H1 (cell line): ENCODE data around the gene MIX23. TPM values are rescaled to one million over a fixed set of nuclear protein-coding genes. Genes with fewer than 3 reads are reported as not detected.

Experiments used
- CTCF ChIA-PET: fragments of 300-600 bp; sonication (Branson Sonifier 250); formaldehyde crosslinking; loops from one replicate; lab custom pipeline; 2021; ENCODE audit not compliant: partially characterized antibody; lab: Charles Lee
- POLR2A ChIA-PET: fragments of 300-600 bp; sonication (Branson Sonifier 250); formaldehyde crosslinking; loops from one replicate; lab custom pipeline; 2021; ENCODE audit warnings: inconsistent platforms; ENCODE audit not compliant: partially characterized antibody; lab: Charles Lee
- DNase-seq, 2 experiments: peaks; one replicate each; pipeline versions ENCODE4 v3.0.0 to v3.0.0-alpha.2; 2010 to 2022; ENCODE audit warnings: low spot score in 2 of 2, low read depth in 1 of 2, mixed read lengths in 1 of 2
- FAIRE-seq: peaks from 2 replicates; lab custom pipeline; 2011; peaks lifted over from hg19 to GRCh38; lab: Jason Lieb, UNC
- H2AFZ ChIP-seq: 2 replicates; pipeline ENCODE4 v1.8.1; 2012; ENCODE audit warnings: low read length, inconsistent platforms
- H2AK5ac ChIP-seq: 2 replicates; pipeline ENCODE4 v1.6.1; 2013; ENCODE audit warnings: low read depth, low read length
- H2BK120ac ChIP-seq: replicated peaks from 2 replicates; pipeline ENCODE3; 2013; ENCODE audit warnings: low read depth, low read length, inconsistent platforms
- H2BK12ac ChIP-seq: 2 replicates; pipeline ENCODE4 v1.6.1; 2013; ENCODE audit warnings: low read depth, low read length
- H2BK15ac ChIP-seq: 2 replicates; pipeline ENCODE4 v1.6.1; 2013; ENCODE audit warnings: low read length
- H2BK20ac ChIP-seq: 2 replicates; pipeline ENCODE4 v1.6.1; 2013; ENCODE audit warnings: low read length
- H2BK5ac ChIP-seq: 2 replicates; pipeline ENCODE4 v1.6.1; 2013; ENCODE audit warnings: low read depth, low read length
- H3K14ac ChIP-seq: 2 replicates; pipeline ENCODE4 v1.6.1; 2013; ENCODE audit warnings: inconsistent platforms; ENCODE audit not compliant: insufficient read length
- H3K18ac ChIP-seq: 2 replicates; pipeline ENCODE4 v1.6.1; 2013; ENCODE audit warnings: low read length; ENCODE audit errors: extremely low read depth
- H3K23ac ChIP-seq: 2 replicates; pipeline ENCODE4 v1.6.1; 2013; ENCODE audit warnings: inconsistent platforms; ENCODE audit not compliant: insufficient read length
- H3K23me2 ChIP-seq: 2 replicates; pipeline ENCODE4 v1.6.1; 2013; ENCODE audit warnings: low read depth, low read length
- H3K27ac ChIP-seq: 2 replicates; pipeline ENCODE4 v1.6.1; 2011; ENCODE audit warnings: low read depth, low read length, inconsistent platforms
- H3K27me3 ChIP-seq, 4 experiments: replicated peaks in 1 of 4; 1 replicate in 1 of 4; 2 replicates in 3 of 4; pipeline versions ENCODE4 v1.6.1 to v1.8.1; 2011 to 2013; ENCODE audit warnings: low read length in 3 of 4, mild to moderate bottlenecking in 3 of 4, inconsistent platforms in 2 of 4, mixed read lengths in 2 of 4, moderate library complexity in 1 of 4; ENCODE audit not compliant: control insufficient read depth in 3 of 4, insufficient read depth in 3 of 4; ENCODE audit errors: extremely low read depth in 1 of 4
- H3K36me3 ChIP-seq, 4 experiments: 2 replicates each; pipeline versions ENCODE4 v1.6.1 to v1.8.1; 2011 to 2013; ENCODE audit warnings: mild to moderate bottlenecking in 4 of 4, low read length in 3 of 4, moderate library complexity in 2 of 4, control low read depth in 1 of 4, inconsistent platforms in 1 of 4; ENCODE audit not compliant: insufficient read depth in 4 of 4, control insufficient read depth in 2 of 4
- H3K4ac ChIP-seq: replicated peaks from 2 replicates; pipeline ENCODE3; 2013; ENCODE audit warnings: low read length, low read depth, mixed read lengths, inconsistent platforms; ENCODE audit not compliant: insufficient read length
- H3K4me1 ChIP-seq, 4 experiments: replicated peaks in 1 of 4; 1 replicate in 1 of 4; 2 replicates in 3 of 4; pipeline versions ENCODE4 v1.6.1 to v1.8.1; 2011 to 2013; ENCODE audit warnings: low read length in 3 of 4, inconsistent platforms in 2 of 4, mixed read lengths in 1 of 4; ENCODE audit not compliant: insufficient read depth in 4 of 4, control insufficient read depth in 3 of 4
- H3K4me2 ChIP-seq, 2 experiments: 2 replicates each; pipeline versions ENCODE4 v1.6.1 to v1.8.1; 2011 to 2013; ENCODE audit warnings: low read depth in 2 of 2, low read length in 2 of 2, control low read depth in 1 of 2, inconsistent platforms in 1 of 2, mild to moderate bottlenecking in 1 of 2; ENCODE audit not compliant: insufficient read depth in 1 of 2
- H3K4me3 ChIP-seq, 4 experiments: fragments of 200-600, 300-600 bp in 1 of 4; sonication (generic), shearing (Covaris generic), sonication (Bioruptor Twin) in 1 of 4; 2 replicates each; pipeline versions ENCODE4 v1.5.1 to v1.8.1; 2011 to 2016; ENCODE audit warnings: low read length in 4 of 4, low read depth in 3 of 4, control low read depth in 2 of 4, inconsistent platforms in 2 of 4, mild to moderate bottlenecking in 2 of 4, mixed read lengths in 1 of 4, moderate library complexity in 1 of 4; ENCODE audit not compliant: insufficient read depth in 2 of 4; ENCODE audit errors: extremely low read depth in 1 of 4
- H3K56ac ChIP-seq: replicated peaks from 2 replicates; pipeline ENCODE3; 2013; ENCODE audit warnings: low read depth, mild to moderate bottlenecking, mixed read lengths, low read length, inconsistent platforms; ENCODE audit not compliant: insufficient read length
- H3K79me1 ChIP-seq: 2 replicates; pipeline ENCODE4 v1.6.1; 2013; ENCODE audit warnings: low read depth, low read length, control low read depth
- H3K79me2 ChIP-seq, 2 experiments: 2 replicates each; pipeline versions ENCODE4 v1.6.1 to v1.8.1; 2012 to 2013; ENCODE audit warnings: low read length in 2 of 2, mild to moderate bottlenecking in 2 of 2, inconsistent platforms in 1 of 2; ENCODE audit not compliant: insufficient read depth in 2 of 2, control insufficient read depth in 1 of 2
- H3K9ac ChIP-seq, 4 experiments: replicated peaks in 1 of 4; 1 replicate in 1 of 4; 2 replicates in 3 of 4; pipeline versions ENCODE4 v1.6.1 to v1.8.1; 2011 to 2013; ENCODE audit warnings: low read depth in 3 of 4, low read length in 3 of 4, control low read depth in 2 of 4, mild to moderate bottlenecking in 2 of 4, moderate library complexity in 2 of 4, inconsistent platforms in 1 of 4; ENCODE audit errors: extremely low read depth in 1 of 4
- H3K9me3 ChIP-seq, 2 experiments: 2 replicates each; pipeline versions ENCODE4 v1.6.1 to v1.8.1; 2012 to 2013; ENCODE audit warnings: mild to moderate bottlenecking in 2 of 2, moderate library complexity in 2 of 2, control low read depth in 1 of 2, inconsistent platforms in 1 of 2, low read depth in 1 of 2, low read length in 1 of 2, mixed read lengths in 1 of 2; ENCODE audit not compliant: insufficient read depth in 2 of 2
- H4K20me1 ChIP-seq, 2 experiments: replicated peaks in 1 of 2; 2 replicates each; pipeline versions ENCODE3 to v1.8.1; 2011 to 2013; ENCODE audit warnings: inconsistent platforms in 2 of 2, low read length in 2 of 2, mild to moderate bottlenecking in 1 of 2; ENCODE audit not compliant: insufficient read depth in 2 of 2, control insufficient read depth in 1 of 2
- H4K5ac ChIP-seq: 2 replicates; pipeline ENCODE4 v1.6.1; 2013; ENCODE audit warnings: low read length, low read depth, mixed read lengths, inconsistent platforms; ENCODE audit not compliant: insufficient read length
- H4K8ac ChIP-seq: 2 replicates; pipeline ENCODE4 v1.8.0; 2013; ENCODE audit warnings: mild to moderate bottlenecking, moderate library complexity, low read length, inconsistent platforms; ENCODE audit not compliant: insufficient read depth; ENCODE audit errors: extremely low read depth
- H4K91ac ChIP-seq: replicated peaks from 2 replicates; pipeline ENCODE3; 2013; ENCODE audit warnings: low read length, mixed read lengths, inconsistent platforms; ENCODE audit not compliant: insufficient read length
- BACH1 ChIP-seq: IDR thresholded peaks from 2 replicates; pipeline ENCODE4 v1.6.1; 2012; ENCODE audit warnings: low read length, improper control_type of control experiment
- CREB1 ChIP-seq: IDR thresholded peaks from 2 replicates; pipeline ENCODE4 v1.6.1; 2012; ENCODE audit warnings: inconsistent platforms
- CTCF ChIP-seq, 3 experiments: IDR thresholded peaks; 1 replicate in 2 of 3; 2 replicates in 1 of 3; pipeline versions ENCODE4 v1.5.1 to v1.6.1; 2011; ENCODE audit warnings: low read length in 3 of 3, mild to moderate bottlenecking in 3 of 3, inconsistent platforms in 2 of 3, low read depth in 1 of 3, moderate library complexity in 1 of 3; ENCODE audit not compliant: insufficient read depth in 1 of 3; ENCODE audit errors: control extremely low read depth in 1 of 3
- HDAC6 ChIP-seq: IDR thresholded peaks from one replicate; pipeline ENCODE4 v1.7.1; 2012; ENCODE audit warnings: low read depth, mild to moderate bottlenecking, inconsistent platforms, low read length, moderate library complexity
- JUND ChIP-seq: IDR thresholded peaks from 2 replicates; pipeline ENCODE4 v1.6.1; 2011; ENCODE audit warnings: mild to moderate bottlenecking, improper control_type of control experiment, low read length
- NRF1 ChIP-seq: IDR thresholded peaks from 2 replicates; pipeline ENCODE4 v1.6.1; 2011; ENCODE audit warnings: mild to moderate bottlenecking, low read depth, low read length, improper control_type of control experiment
- RBBP5 ChIP-seq: IDR thresholded peaks from 2 replicates; pipeline ENCODE4 v1.7.1; 2012; ENCODE audit warnings: low read depth, mild to moderate bottlenecking, inconsistent platforms, low read length, moderate library complexity, borderline replicate concordance
- TAF1 ChIP-seq: IDR thresholded peaks from 2 replicates; pipeline ENCODE4 v1.6.1; 2011; ENCODE audit warnings: mild to moderate bottlenecking, low read depth, low read length
- WGBS, 2 experiments: shearing (Covaris generic) in 1 of 2; methylation state at CpG; one replicate each; pipeline versions ENCODE4 v1.1.6 to v1.1.7; 2013 to 2015; ENCODE audit warnings: low lambda C conversion rate in 2 of 2, mixed read lengths in 2 of 2, inconsistent platforms in 1 of 2, low coverage in 1 of 2, missing lambda C conversion rate in 1 of 2; ENCODE audit not compliant: insufficient replicate concordance in 2 of 2, insufficient coverage in 1 of 2, insufficient read length in 1 of 2; ENCODE audit errors: extremely low coverage in 1 of 2, missing lambda C conversion rate in 1 of 2; 5-methylcytosine and 5-hydroxymethylcytosine counted together
- polyA plus RNA-seq, 7 experiments: library from polyadenylated mRNA; depleted of rRNA in 3 of 7; stranded (reverse) in 5 of 7; unstranded in 2 of 7; fragments of >200 nt in 5 of 7; fragments of 200-250 nt in 2 of 7; gene quantifications; 1 replicate in 5 of 7; 2 replicates in 1 of 7; 4 replicates in 1 of 7; pipeline versions ENCODE4 v1.2.1 to v1.2.3, GENCODE V29; 2011 to 2013; ENCODE audit warnings: missing spikeins in 2 of 7, mixed read lengths in 2 of 7
- total RNA-seq: library from RNA; stranded (reverse); fragmentation: NEBNext Ultra II Directional; extraction: Animal tissue kit (Norgen Biotek cat#: 25700); gene quantifications from 2 replicates; pipeline ENCODE4 v1.2.1, GENCODE V29; 2021

MIX23 gene
- total and polyA plus RNA-seq, 2 of the 8 experiments (the other 6 are each of a cell fraction or from before 2014, with no cell fraction given): 22.1 to 69.6 TPM

- Histone ChIP-seq H3K4me1 (peaks cover 0 to 3% (median 0%) of the 10 kb centered on the region in 4 experiments; a peak in 1 of 7 replicates), H3K9ac (no peak overlapping the region), H3K27ac (no peak overlapping the region), H3K36me3 (peaks cover 0 to 7% (median 0%) of the 10 kb centered on the region in 4 experiments; a peak in 3 of 8 replicates), H2BK12ac (no peak overlapping the region), H2BK120ac (no peak overlapping the region), H3K56ac (no peak overlapping the region), H4K5ac (no peak overlapping the region), H3K4ac (no peak overlapping the region), H2BK15ac (no peak overlapping the region), H3K9me3 (no peaks in the 10 kb centered on the region), H2AK5ac (no peak overlapping the region), H3K18ac (no peak overlapping the region), H4K20me1 (peaks cover 0 to 2% of the 10 kb centered on the region in 2 experiments), H3K23ac (no peak overlapping the region), H2AFZ (no peak overlapping the region), H3K79me1 (peaks cover 2% of the 10 kb centered on the region; the same call in 1 of the 2 replicates), H3K4me3 (no peak overlapping the region), H2BK5ac (no peak overlapping the region), H4K91ac (no peak overlapping the region), H3K79me2 (peaks cover 0 to 33% of the 10 kb centered on the region in 2 experiments; a peak in 2 of 4 replicates), H3K27me3 (no peaks in the 10 kb centered on the region), H4K8ac (no peak overlapping the region), H3K14ac (no peak overlapping the region), H3K23me2 (no peaks in the 10 kb centered on the region), H3K4me2 (no peak overlapping the region), H2BK20ac (no peak overlapping the region)
- WGBS, 2 experiments: 94% methylated on average over 4 of the region's 4 CpGs; no CpG with 5 or more reads in 1 of the 2 experiments
- POLR2A ChIA-PET: interaction anchor here (0.6 kb wide), 1 partner anchor 836 kb away, joined by 4 read pairs; no protein-coding TSS in a partner anchor
- DNase-seq: no peak
- CTCF ChIA-PET: interaction anchor here (1.1 to 6.0 kb wide), 4 partner anchors 8 to 843 kb away, joined by 3 to 44 read pairs (median 6); partner anchors contain the start of gene PARP14
- FAIRE-seq: no peak
- no peak for TF ChIP-seq TAF1
- TF ChIP-seq NRF1: no peak
- TF ChIP-seq JUND: no peak
- TF ChIP-seq HDAC6: no peak
- no peak for TF ChIP-seq RBBP5
- TF ChIP-seq CREB1: no peak
- TF ChIP-seq CTCF (IDR thresholded peaks at IDR 0.05; ENCODE audit: control extremely low read depth in 1 of 3, insufficient read depth in 1 of 3, low read depth in 1 of 3, low read length in 3 of 3): no peak
- TF ChIP-seq BACH1: no peak
Observed at GRCh38 chr3:122389892-122390291, 6.9 kb upstream of the MIX23 start.
